DOHH2 (cell line): ENCODE results near the gene CPT1B.
"Not testable (repeated sequence)": the region's sequence is repeated elsewhere in the genome, so short reads cannot be mapped to it uniquely, and the experiment has no call there.

ENCODE experiments used
- H3F3A ChIP-seq: fragments of 200-600 bp; sonication (generic), shearing (Covaris generic); 2 replicates; pipeline ENCODE4 v1.6.0; 2016; ENCODE audit warnings: antibody characterized with exemption, mild to moderate bottlenecking; ENCODE audit not compliant: control insufficient read depth, insufficient read depth
- H3K27ac ChIP-seq: fragments of 200-600 bp; sonication (generic); 2 replicates; pipeline ENCODE4 v1.5.1; 2014; ENCODE audit warnings: low read depth, mild to moderate bottlenecking, low read length, moderate library complexity
- H3K27me3 ChIP-seq: fragments of 200-600 bp; sonication (generic); 2 replicates; pipeline ENCODE4 v1.6.1; 2014; ENCODE audit warnings: mild to moderate bottlenecking, low read length, mixed read lengths; ENCODE audit not compliant: control insufficient read depth
- H3K36me3 ChIP-seq: fragments of 200-600 bp; sonication (generic); 2 replicates; pipeline ENCODE4 v1.6.1; 2014; ENCODE audit warnings: mild to moderate bottlenecking, low read length, moderate library complexity, mixed read lengths; ENCODE audit not compliant: control insufficient read depth
- H3K4me1 ChIP-seq: fragments of 200-600 bp; sonication (generic); 2 replicates; pipeline ENCODE4 v1.6.1; 2014; ENCODE audit warnings: mild to moderate bottlenecking, low read length, mixed read lengths; ENCODE audit not compliant: control insufficient read depth
- H3K4me2 ChIP-seq: fragments of 200-600 bp; sonication (generic); 2 replicates; pipeline ENCODE4 v1.6.0; 2014; ENCODE audit warnings: mild to moderate bottlenecking, low read length, moderate library complexity
- H3K4me3 ChIP-seq: fragments of 200-600 bp; sonication (generic); 2 replicates; pipeline ENCODE4 v1.5.1; 2014; ENCODE audit warnings: mild to moderate bottlenecking, low read length, mixed read lengths
- H3K79me2 ChIP-seq: fragments of 200-600 bp; sonication (generic); 2 replicates; pipeline ENCODE4 v1.6.1; 2014; ENCODE audit warnings: mild to moderate bottlenecking, low read length, mixed read lengths; ENCODE audit not compliant: control insufficient read depth
- H3K9me2 ChIP-seq: fragments of 200-600 bp; sonication (generic); replicated peaks from 2 replicates; pipeline ENCODE4 v1.6.1; 2014; ENCODE audit warnings: mild to moderate bottlenecking, low read length, mixed read lengths; ENCODE audit not compliant: control insufficient read depth
- H3K9me3 ChIP-seq: fragments of 200-600 bp; sonication (generic); 2 replicates; pipeline ENCODE4 v1.6.1; 2014; ENCODE audit warnings: antibody characterized with exemption, low read length, mixed read lengths; ENCODE audit not compliant: control insufficient read depth, insufficient read depth
- H4K20me1 ChIP-seq: fragments of 200-600 bp; sonication (generic); 2 replicates; pipeline ENCODE4 v1.6.0; 2014; ENCODE audit warnings: low read depth, mild to moderate bottlenecking, antibody characterized with exemption, low read length, moderate library complexity; ENCODE audit not compliant: control insufficient read depth, insufficient read depth
- EZH2phosphoT487 ChIP-seq: fragments of 200-600 bp; sonication (generic); IDR thresholded peaks from 2 replicates; pipeline ENCODE4 v1.6.1; 2017; ENCODE audit warnings: borderline replicate concordance, mild to moderate bottlenecking, antibody characterized with exemption, low read length, moderate library complexity, mixed read lengths
- TF ChIP-seq, protein P1 (sequence below): fragments of 200-600 bp; sonication (generic); IDR thresholded peaks from one replicate; pipeline ENCODE4 v1.5.1; 2014; ENCODE audit warnings: antibody characterized with exemption, mild to moderate bottlenecking, low read depth, low read length; ENCODE audit not compliant: poor library complexity, severe bottlenecking

CPT1B gene

DNA sequence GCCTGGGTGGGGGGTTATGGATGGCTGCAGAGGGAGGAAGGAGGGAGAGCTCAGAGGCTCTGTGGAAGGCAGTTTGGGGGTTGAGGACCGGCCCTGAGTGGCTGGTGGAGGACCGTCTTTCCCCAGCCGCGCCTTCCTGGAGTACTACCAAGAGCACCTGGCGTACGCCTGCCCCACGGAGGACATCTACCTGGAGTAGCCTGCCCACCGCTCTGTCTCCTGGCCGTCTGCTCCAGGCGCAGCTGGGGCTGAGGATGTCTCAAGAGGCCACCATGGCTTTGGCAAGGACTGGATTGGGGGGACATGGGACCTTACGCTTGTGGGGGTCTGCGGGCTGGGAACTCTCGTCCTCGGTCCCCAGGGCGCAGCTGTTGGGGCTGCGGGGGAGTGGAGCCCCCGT lies 32.4 kb upstream of the CPT1B start:
- Histone ChIP-seq H3K4me3 (no peak overlapping the region), H3K4me1 (peaks cover 11% of the 10 kb centered on the region), H3K27me3 (peaks cover 36% of the 10 kb centered on the region), H3K9me3 (no peaks in the 10 kb centered on the region), H3K36me3 (no peaks in the 10 kb centered on the region), H3F3A (0 out of 2 replicates have a peak, but pooled peaks cover 2% of the 10 kb centered on the region), H3K27ac (no peak overlapping the region), H4K20me1 (no peaks in the 10 kb centered on the region), H3K79me2 (no peaks in the 10 kb centered on the region), H3K4me2 (no peak overlapping the region), H3K9me2 (no peaks in the 10 kb centered on the region)
- no peak for TF ChIP-seq EZH2phosphoT487
- TF ChIP-seq, protein P1, sequence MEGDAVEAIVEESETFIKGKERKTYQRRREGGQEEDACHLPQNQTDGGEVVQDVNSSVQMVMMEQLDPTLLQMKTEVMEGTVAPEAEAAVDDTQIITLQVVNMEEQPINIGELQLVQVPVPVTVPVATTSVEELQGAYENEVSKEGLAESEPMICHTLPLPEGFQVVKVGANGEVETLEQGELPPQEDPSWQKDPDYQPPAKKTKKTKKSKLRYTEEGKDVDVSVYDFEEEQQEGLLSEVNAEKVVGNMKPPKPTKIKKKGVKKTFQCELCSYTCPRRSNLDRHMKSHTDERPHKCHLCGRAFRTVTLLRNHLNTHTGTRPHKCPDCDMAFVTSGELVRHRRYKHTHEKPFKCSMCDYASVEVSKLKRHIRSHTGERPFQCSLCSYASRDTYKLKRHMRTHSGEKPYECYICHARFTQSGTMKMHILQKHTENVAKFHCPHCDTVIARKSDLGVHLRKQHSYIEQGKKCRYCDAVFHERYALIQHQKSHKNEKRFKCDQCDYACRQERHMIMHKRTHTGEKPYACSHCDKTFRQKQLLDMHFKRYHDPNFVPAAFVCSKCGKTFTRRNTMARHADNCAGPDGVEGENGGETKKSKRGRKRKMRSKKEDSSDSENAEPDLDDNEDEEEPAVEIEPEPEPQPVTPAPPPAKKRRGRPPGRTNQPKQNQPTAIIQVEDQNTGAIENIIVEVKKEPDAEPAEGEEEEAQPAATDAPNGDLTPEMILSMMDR: no peak

DNA sequence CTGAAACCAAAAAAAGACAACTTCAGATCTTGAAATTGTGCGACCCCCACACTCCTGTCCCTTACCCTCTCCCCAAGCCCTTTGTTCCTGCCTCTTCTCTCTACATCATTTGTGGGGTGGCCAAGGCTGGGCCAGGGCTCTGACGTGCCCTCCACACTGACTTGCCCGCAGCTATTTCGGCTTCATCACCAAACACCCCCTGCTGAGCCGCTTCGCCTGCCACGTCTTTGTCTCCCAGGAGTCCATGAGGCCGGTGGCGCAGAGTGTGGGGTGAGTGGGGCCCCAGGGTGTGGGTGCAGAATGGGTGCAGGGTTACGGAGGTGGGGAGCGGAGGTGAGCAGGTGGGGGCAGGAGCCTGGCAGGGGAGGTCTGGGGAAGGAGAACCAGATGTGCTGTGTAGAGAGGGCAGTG lies 31.8 kb upstream of the CPT1B start:
- no peaks in the 10 kb centered on the region for H3K79me2 ChIP-seq
- no peak overlapping the region for H3K4me3 ChIP-seq
- TF ChIP-seq, protein P1: no peak
- no peak for TF ChIP-seq EZH2phosphoT487

DNA sequence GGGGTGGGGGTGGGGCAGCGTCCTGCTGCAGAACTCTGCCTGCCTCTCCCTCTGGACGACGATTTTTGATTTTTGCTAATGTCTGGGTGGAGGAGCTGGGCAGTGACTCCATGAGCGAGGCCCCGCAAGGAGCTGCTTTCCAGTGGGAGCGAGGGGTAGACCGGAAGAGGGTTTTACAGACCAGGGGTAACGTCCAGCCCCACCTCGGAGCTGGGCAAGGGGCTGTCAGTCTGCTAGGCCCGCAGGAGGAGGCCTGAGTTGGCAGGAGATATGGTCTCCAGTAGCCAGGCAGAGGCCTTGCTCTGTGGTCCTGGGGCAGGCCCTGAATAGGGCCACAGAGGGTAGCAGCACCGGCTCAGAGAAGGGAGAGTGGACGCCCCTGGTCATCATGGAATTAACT lies 31.4 kb upstream of the CPT1B start:
- Histone ChIP-seq H3K4me3 (no peak overlapping the region), H4K20me1 (no peaks in the 10 kb centered on the region), H3K79me2 (no peaks in the 10 kb centered on the region), H3K36me3 (no peaks in the 10 kb centered on the region), H3F3A (no peaks in the 10 kb centered on the region), H3K4me2 (no peak overlapping the region), H3K27ac (no peak overlapping the region), H3K9me3 (no peaks in the 10 kb centered on the region), H3K27me3 (peaks cover 36% of the 10 kb centered on the region), H3K9me2 (no peaks in the 10 kb centered on the region), H3K4me1 (peaks cover 15% of the 10 kb centered on the region)
- TF ChIP-seq, protein P1: no peak

More for the DNA sequence above, 31.8 kb upstream of the CPT1B start:
- Histone ChIP-seq H3F3A (0 out of 2 replicates have a peak, but pooled peaks cover 2% of the 10 kb centered on the region), H3K27ac (no peak overlapping the region), H3K9me2 (no peaks in the 10 kb centered on the region), H3K4me2 (no peak overlapping the region), H3K36me3 (no peaks in the 10 kb centered on the region), H4K20me1 (no peaks in the 10 kb centered on the region), H3K27me3 (peaks cover 36% of the 10 kb centered on the region), H3K4me1 (peaks cover 15% of the 10 kb centered on the region), H3K9me3 (no peaks in the 10 kb centered on the region)

DNA sequence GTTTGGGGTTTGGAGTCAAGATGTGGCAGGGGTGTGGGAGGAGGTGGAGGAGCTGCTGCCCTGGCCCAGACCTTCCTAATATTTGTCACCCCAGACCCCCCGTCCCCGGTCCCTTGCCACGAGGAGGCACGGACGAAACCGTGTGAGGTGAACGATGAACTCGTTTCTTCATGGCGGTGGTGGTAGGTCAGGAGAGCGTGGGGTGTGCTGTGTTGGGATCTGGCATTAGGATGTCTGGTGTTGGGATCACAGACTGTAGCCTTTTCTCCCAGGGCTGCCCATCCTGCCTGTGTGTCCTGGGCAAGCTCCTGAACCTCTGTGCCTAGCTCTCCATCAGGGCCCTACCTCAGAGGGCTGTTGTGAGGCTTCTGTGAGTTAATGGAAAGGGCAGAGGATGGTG lies 30.8 kb upstream of the CPT1B start:
- H3K27me3 ChIP-seq: peaks cover 36% of the 10 kb centered on the region
- no peaks in the 10 kb centered on the region for H3K36me3 ChIP-seq
- no peaks in the 10 kb centered on the region for H3K9me3 ChIP-seq
- H3K79me2 ChIP-seq: no peaks in the 10 kb centered on the region
- no peaks in the 10 kb centered on the region for H3K9me2 ChIP-seq
- TF ChIP-seq, protein P1: no peak
- no peak for TF ChIP-seq EZH2phosphoT487
- H3F3A ChIP-seq: no peaks in the 10 kb centered on the region
- H3K4me1 ChIP-seq: peaks cover 15% of the 10 kb centered on the region
- H3K27ac ChIP-seq: no peak overlapping the region
- no peaks in the 10 kb centered on the region for H4K20me1 ChIP-seq
- H3K4me2 ChIP-seq: no peak overlapping the region
- H3K4me3 ChIP-seq: no peak overlapping the region

- H4K20me1 ChIP-seq, H3K4me3 ChIP-seq, H3K79me2 ChIP-seq, H3K9me3 ChIP-seq, H3K36me3 ChIP-seq, H3K9me2 ChIP-seq, H3K27ac ChIP-seq, H3F3A ChIP-seq, H3K4me2 ChIP-seq: not testable (repeated sequence)
- Histone ChIP-seq H3K27me3 (peaks cover 36% of the 10 kb centered on the region), H3K4me1 (peaks cover 15% of the 10 kb centered on the region)
Measured at GRCh38 chr22:50608058-50608840, 30.0 kb upstream of the CPT1B start.
